Occipital lobe (tissue), 2 donors: Measurements from ENCODE around the gene NCAM2. TPM values are rescaled to one million over a fixed set of nuclear protein-coding genes. Genes with fewer than 3 reads are reported as not detected.

Experiments
- DNase-seq: peaks from one replicate; lab custom pipeline; 2025; lab: John Stamatoyannopoulos, UW
- total RNA-seq: library from RNA; depleted of rRNA; stranded (reverse); fragments of >200 nt; gene quantifications from one replicate; pipeline ENCODE4 v1.2.3, GENCODE V29; 2014

Gene NCAM2
- total RNA-seq, 1 donor from 2014 or later: 82.8 TPM

GRCh38 chr21:21434944-21435343 lies 436.7 kb downstream of the NCAM2 start:
- DNase-seq: no peak

- DNase-seq: no peak
These were observed 437.9 kb downstream of the NCAM2 start for GRCh38 chr21:21436012-21436534.

DNA sequence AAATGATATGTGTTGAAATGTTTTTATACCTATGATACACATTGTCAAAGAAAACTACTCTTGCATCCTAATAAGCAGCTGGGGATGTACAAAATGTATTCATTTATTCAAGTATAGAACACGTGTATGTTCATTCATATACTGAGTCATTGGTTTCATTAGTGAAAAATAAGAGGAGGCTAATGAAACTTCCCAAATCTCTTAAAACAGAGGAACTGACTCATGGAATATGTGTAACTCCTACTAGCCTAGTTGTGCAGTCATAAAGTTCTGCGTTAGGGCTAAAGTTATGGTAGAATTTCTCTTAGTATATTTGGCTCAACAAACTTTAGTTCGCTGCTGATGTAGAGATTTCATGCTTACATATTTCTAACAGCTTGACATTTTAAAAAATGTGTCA lies 441.6 kb downstream of the NCAM2 start:
- no peak for DNase-seq

GRCh38 chr21:21457077-21457476 lies 458.9 kb downstream of the NCAM2 start:
- no peak for DNase-seq

DNA sequence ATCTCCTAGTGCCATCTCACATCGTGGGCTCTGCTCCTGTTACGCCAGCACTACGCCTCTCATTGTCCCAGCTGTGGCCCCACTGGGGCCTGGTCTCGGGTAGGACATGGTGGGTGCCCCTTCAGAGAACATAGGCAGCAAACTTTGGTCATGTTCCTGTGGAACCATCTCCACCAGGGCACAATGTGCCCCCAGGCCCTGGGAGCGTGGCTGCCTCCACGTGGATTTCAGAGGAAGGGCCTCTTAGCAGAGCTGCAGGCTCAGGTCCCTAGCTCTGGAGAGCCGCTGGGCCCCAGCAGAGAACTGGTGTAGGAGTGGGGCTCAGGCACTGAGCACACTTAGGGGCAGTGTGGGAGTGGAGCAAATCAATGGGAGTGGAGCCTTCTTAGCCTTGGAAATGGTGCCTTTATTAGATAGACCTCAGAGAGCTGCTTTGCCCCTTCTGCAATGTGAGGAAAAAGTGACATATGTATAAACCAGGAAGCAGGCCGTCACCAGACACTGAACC lies 460.0 kb downstream of the NCAM2 start:
- no peak for DNase-seq

GRCh38 chr21:21460979-21461378 lies 462.8 kb downstream of the NCAM2 start:
- DNase-seq: no peak

DNA sequence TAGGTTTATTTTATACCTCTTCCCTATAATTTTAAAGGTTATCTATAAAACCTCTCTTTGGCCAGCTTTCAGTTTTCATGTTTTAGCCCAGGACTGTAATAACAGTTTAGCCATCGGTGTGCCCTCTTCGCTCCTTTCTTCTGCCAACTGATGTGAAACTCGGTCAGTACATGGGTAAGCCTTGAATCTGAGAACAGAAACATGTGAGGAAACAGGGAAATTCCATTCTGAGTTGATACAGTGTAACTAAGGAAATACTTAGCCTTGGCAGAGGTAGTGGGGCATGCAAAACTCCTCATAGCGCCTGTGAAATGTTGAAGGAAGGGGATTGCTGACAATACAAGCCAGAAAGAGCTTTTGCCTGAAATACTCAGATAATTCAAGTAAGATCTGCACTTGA lies 465.2 kb downstream of the NCAM2 start:
- DNase-seq: no peak

DNA sequence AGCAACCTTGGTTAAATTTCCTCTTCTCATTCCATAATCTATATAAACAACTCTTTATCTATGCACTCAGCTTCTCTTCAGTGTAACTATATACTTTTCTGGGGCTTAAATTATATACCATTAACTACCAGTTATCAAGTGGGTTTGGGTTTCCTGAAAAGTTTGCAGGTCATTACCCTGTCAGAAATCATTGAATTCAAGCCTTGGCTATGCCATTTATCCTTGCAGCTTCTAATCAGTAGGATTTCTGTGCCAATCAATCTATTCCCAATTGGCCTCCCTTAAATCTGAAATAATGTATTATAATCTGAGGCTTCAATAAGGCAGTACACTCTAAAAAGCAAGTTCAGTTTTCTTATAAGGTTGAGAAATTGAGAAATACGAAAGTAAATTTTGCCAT lies 466.5 kb downstream of the NCAM2 start:
- no peak for DNase-seq

- no peak for DNase-seq
These were observed 468.5 kb downstream of the NCAM2 start for GRCh38 chr21:21466752-21467151.

DNA sequence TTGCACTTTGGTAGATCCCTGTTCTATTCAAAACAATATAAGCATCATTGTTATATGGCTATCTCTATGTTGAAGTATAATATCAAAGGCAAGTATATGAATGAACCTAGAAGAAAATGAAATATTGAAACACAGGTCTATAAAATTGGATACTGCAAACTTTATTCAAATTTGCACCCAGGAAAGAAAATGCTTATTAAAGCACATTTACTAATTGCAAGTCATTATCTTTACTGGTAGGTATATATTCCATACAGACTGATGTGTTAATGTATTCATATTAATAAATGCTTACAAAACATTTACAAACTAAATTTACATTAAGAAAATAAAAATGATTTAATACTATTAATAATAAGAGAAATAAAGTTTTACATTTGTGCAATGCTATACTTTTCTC lies 469.8 kb downstream of the NCAM2 start:
- no peak for DNase-seq

- no peak for DNase-seq
These were observed 483.0 kb downstream of the NCAM2 start for GRCh38 chr21:21481239-21481638.

DNA sequence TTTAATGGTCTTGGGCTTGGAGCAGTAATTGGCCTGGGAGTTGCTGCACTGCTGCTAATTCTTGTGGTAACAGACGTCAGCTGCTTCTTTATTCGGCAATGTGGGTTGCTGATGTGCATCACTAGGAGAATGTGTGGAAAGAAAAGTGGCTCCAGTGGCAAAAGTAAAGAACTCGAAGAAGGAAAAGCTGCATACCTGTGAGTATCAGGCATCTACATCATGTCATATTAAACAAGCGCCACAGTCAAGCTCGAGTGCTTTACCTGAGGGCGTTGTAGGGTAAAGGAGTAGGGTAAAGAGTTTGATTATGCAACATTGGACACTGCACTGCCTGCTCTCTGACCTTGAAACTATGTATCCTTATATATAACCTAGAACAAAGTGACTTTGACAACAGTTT lies 510.6 kb downstream of the NCAM2 start:
- no peak for DNase-seq

- no peak for DNase-seq
These were observed 532.5 kb downstream of the NCAM2 start for GRCh38 chr21:21530680-21531079.

DNA sequence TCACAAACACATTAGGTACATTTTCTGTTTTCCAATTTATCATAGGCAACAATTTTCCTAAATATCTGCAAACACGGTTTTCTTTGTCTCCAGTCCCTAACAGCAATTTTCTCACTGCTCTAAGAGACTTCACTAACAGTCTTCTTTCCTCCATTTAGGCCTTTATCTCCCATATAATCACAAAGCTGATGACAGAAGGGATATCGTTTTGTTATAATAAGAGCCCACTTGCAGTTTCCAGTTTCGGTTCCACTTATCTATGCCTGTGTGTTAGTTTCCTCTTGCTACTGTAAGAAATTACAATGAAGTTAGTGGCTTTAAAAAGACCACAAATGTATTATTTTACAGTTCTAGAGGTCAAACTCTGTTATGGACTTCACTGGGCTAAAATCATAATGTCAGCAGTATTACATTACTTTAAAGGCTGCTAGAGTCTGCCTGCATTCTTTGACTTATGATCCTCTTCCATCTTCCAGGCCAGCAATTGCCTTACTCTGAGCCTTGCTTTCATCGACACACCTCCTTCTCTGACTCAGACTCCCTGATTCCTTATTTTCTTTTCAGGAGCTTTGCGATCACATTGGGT lies 549.3 kb downstream of the NCAM2 start:
- DNase-seq: no peak

DNA sequence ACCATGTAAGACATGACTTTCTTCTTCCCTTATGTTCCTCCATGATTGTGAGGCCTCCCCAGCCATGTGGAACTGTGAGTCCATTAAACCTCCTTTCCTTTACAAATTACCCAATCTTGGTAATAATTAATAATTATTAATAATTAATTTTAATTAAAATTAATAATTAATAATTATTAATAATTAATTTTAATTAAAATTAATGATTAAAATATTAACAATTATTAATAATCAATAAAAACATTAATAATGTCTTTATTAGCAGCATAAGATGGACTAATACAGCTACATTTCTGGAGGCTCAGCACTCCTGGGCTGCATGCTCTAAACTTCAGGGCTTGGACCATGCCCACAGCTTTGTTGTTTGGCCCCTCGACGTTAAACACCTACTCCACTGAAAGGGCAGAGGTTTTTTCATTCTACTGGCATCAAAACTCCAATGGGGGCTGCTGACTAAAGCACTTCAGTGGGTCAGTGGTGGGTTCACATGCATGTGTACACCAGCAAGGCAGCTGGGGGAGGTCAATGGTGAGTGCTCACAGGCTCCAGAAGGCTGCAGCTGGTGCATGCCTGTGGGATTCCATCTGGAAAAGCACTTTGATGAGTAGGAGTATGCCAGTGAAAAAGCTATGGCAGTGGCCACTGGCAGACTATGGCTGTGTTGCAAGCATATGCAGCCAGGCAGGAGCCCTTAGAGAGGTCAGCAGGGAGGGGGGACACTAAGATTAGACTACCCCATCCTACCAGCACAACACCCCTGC lies 561.3 kb downstream of the NCAM2 start:
- no peak for DNase-seq
